Measurements from ENCODE around the gene ZNF304. TPM values are rescaled to one million over a fixed set of nuclear protein-coding genes. Genes with fewer than 3 reads are reported as not detected.

The ZNF304 gene
- total and polyA plus RNA-seq, 9 of the 15 experiments (the other 6 are each of a cell fraction or from before 2014, with no cell fraction given): 0.82 to 5.5 (median 3.6) TPM

- TF ChIP-seq DDX20 (tag; IDR thresholded peaks at IDR 0.05; ENCODE audit: low read depth) (no peak), PHTF2 (CRISPR knock-in tag; IDR thresholded peaks at IDR 0.05) (no peak), ZNF445 (CRISPR knock-in tag; IDR thresholded peaks at IDR 0.05; ENCODE audit: low read depth) (no peak), ZNF23 (CRISPR knock-in tag; IDR thresholded peaks at IDR 0.05) (no peak), E4F1 (CRISPR knock-in tag; IDR thresholded peaks at IDR 0.05; ENCODE audit: borderline replicate concordance) (no peak), ZMIZ1 (IDR thresholded peaks at IDR 0.05; ENCODE audit: low read depth in 2 of 2, low read length in 2 of 2) (no peak), EZH2 (IDR thresholded peaks at IDR 0.05; ENCODE audit: borderline replicate concordance, low read depth, low read length) (no peak), VEZF1 (CRISPR knock-in tag; IDR thresholded peaks at IDR 0.05) (peak; percentile 36), SP2 (IDR thresholded peaks at IDR 0.05; ENCODE audit: extremely low read depth, low read depth, low read length, poor library complexity, severe bottlenecking) (peak; percentile 18), CREB3L1 (IDR thresholded peaks at IDR 0.05; ENCODE audit: borderline replicate concordance, low read depth) (peak; percentile 63; the same call in 1 of the 2 replicates), SRSF9 (IDR thresholded peaks at IDR 0.05; ENCODE audit: borderline replicate concordance, low read depth, low read length) (no peak), POLR2H (tag; IDR thresholded peaks at IDR 0.05; ENCODE audit: low read depth) (no peak), RHOXF2B (CRISPR knock-in tag; conservative IDR thresholded peaks at IDR 0.05) (no peak), ETS1 (conservative IDR thresholded peaks at IDR 0.05; ENCODE audit: control insufficient read depth, low read depth, low read length) (no peak), DLX4 (CRISPR knock-in tag; IDR thresholded peaks at IDR 0.05) (no peak)
Observed at GRCh38 chr19:57362997-57363687, 12.1 kb downstream of the ZNF304 start, which contains the start of the genes TRAPPC2B and ZNF547 (continued).
